ENCODE measurements around the gene ALX1.

GRCh38 chr12:85329913-85330312, 49.9 kb downstream of the ALX1 start:
- TF ChIP-seq CTCF (IDR thresholded peaks at IDR 0.05), result no peak
- TF ChIP-seq EP300 (IDR thresholded peaks at IDR 0.05), result no peak
- no peak for TF ChIP-seq POLR2A (IDR thresholded peaks at IDR 0.05)
